Heart right ventricle (tissue), 16 donors: ENCODE measurements around the gene STX18. TPM values are rescaled to one million over a fixed set of nuclear protein-coding genes. Genes with fewer than 3 reads are reported as not detected.

Source experiments
- ATAC-seq, 8 donors: fragments of 200-7000 bp; cut with Tn5 transposase; one replicate each; pipeline ENCODE4 v1.9.1; 2020; ENCODE audit warnings: mild to moderate bottlenecking in 8 of 8, moderate library complexity in 8 of 8, moderate number of reproducible peaks in 1 of 8
- DNase-seq, 2 donors: peaks; one replicate each; pipeline ENCODE4 v3.0.0-alpha.2; 2020
- H3K27ac ChIP-seq, 10 donors: fragments of 200-600 bp; sonication (generic) in 2 of 10; one replicate each; pipeline versions ENCODE4 v1.5.0 to v1.8.0; 2020 to 2022; ENCODE audit warnings: mild to moderate bottlenecking in 3 of 10
- H3K27me3 ChIP-seq, 7 donors: fragments of 200-600 bp; one replicate each; pipeline ENCODE4 v1.8.0; 2021 to 2022; ENCODE audit warnings: mild to moderate bottlenecking in 2 of 7
- H3K36me3 ChIP-seq, 9 donors: fragments of 200-600 bp; sonication (generic) in 1 of 9; one replicate each; pipeline versions ENCODE4 v1.5.0 to v1.8.0; 2020 to 2022; ENCODE audit warnings: mild to moderate bottlenecking in 2 of 9
- H3K4me1 ChIP-seq, 9 donors: fragments of 200-600 bp; sonication (generic) in 1 of 9; one replicate each; pipeline versions ENCODE4 v1.5.0 to v1.8.0; 2020 to 2022; ENCODE audit warnings: mild to moderate bottlenecking in 4 of 9
- H3K4me3 ChIP-seq, 10 donors: fragments of 200-600 bp; sonication (generic) in 2 of 10; one replicate each; pipeline versions ENCODE4 v1.5.0 to v1.8.0; 2020 to 2022; ENCODE audit warnings: mild to moderate bottlenecking in 7 of 10, moderate library complexity in 2 of 10
- H3K9me3 ChIP-seq, 11 donors: fragments of 200-600 bp in 10 of 11; sonication (generic) in 2 of 11; one replicate each; pipeline versions ENCODE4 v1.5.0 to v1.8.0; 2013 to 2022; ENCODE audit warnings: mild to moderate bottlenecking in 2 of 11, control low read depth in 1 of 11, moderate library complexity in 1 of 11
- CTCF ChIP-seq, 9 donors: fragments of 200-600 bp; sonication (generic) in 2 of 9; IDR thresholded peaks; one replicate each; pipeline versions ENCODE4 v1.5.0 to v1.8.0; 2021 to 2022; ENCODE audit warnings: antibody characterized with exemption in 9 of 9, mild to moderate bottlenecking in 5 of 9, moderate library complexity in 1 of 9
- WGBS, 2 donors: extraction: QIAGEN DNeasy Blood & Tissue Kit; methylation state at CpG; one replicate each; pipeline ENCODE4 v1.1.7; 2013; ENCODE audit warnings: inconsistent platforms in 1 of 2; 5-methylcytosine and 5-hydroxymethylcytosine counted together
- intact Hi-C, 10 donors: fragments of 100-400 bp; cut with DNase I; formaldehyde crosslinking; loops; one replicate each; pipeline versions ENCODE4 v1.11.1 to v1.14.2; 2022
- polyA plus RNA-seq, 2 donors: library from polyadenylated mRNA; stranded (reverse); fragments of 200-250 nt; gene quantifications; one replicate each; pipeline ENCODE4 v1.2.3, GENCODE V29; 2013
- total RNA-seq, 10 donors: library from RNA; stranded (reverse); fragmentation: NEBNext Ultra II Directional in 3 of 10; extraction: Animal tissue kit (Norgen Biotek cat#: 25700) in 3 of 10; gene quantifications; one replicate each; pipeline versions ENCODE4 v1.2.1 to v1.2.4, GENCODE V29; 2021 to 2023
- donor health status: Arrhythmogenic right ventricular cardiomyopathy.
- donor health status: ischemic (EF 13 %, LVEDD 7.1; RV severe dilation, severe dysfunction).
- donor health status: healthy with polysubstance abuse.
- donor health status: DM: no; HTN: yes; CAD: no.
- donor health status: DM: no; HTN: no; CAD: no.
- donor health status: ischemic (EF 25% LVEDD 6.9; RV normal size, moderate dysfunction).
- donor health status: ischemic (EF 25% LVEDD 5.7; RV mildly dilated, moderate dysfunction).
- donor health status: healthy.
- donor health status: DM: yes; HTN: yes; CAD: no.
- donor health status: Ischemic cardiomyopathy.
- donor health status: ischemic (EF 35%, LVEDD 5.7; RV mildly dilated, moderate dysfunction).
- donor health status: nonischemic (EF 11% LVEDD 7.7; RV severe dilation, severe dysfunction).
- donor health status: DM: yes; HTN: yes; CAD: no.
- donor health status: PGD.
- donor health status: ischemic (EF 29% LVEDD 5.4; RV normal size, mild dysfunction).
- donor health status: nonischemic (EF 23%, LVEDD 6.1; RV moderate dilation, normal function).

The STX18 gene
- total and polyA plus RNA-seq, 12 donors = 13.5 to 24.5 (median 18.2) TPM

GRCh38 chr4:4457803-4458553 lies 83.9 kb downstream of the STX18 start:
- H3K36me3 ChIP-seq = peaks cover 0 to 78% (median 48%) of the 10 kb centered on the region in 9 donors
- ATAC-seq (no peak), DNase-seq (no peak)
- 72 to 84% methylated on average over 5 of the region's 5 CpGs for WGBS, 2 donors
- H3K27ac ChIP-seq = no peak overlapping the region
- intact Hi-C loops = no loop called here
- TF ChIP-seq CTCF (IDR thresholded peaks at IDR 0.05) = no peak
- no peak overlapping the region for H3K4me3 ChIP-seq
- H3K9me3 ChIP-seq = peaks cover 0 to 1% (median 0%) of the 10 kb centered on the region in 11 donors
- H3K27me3 ChIP-seq = no peaks in the 10 kb centered on the region
- H3K4me1 ChIP-seq = no peaks in the 10 kb centered on the region

GRCh38 chr4:4456816-4457578 lies 84.9 kb downstream of the STX18 start:
- TF ChIP-seq CTCF (IDR thresholded peaks at IDR 0.05) = no peak
- intact Hi-C loops = no loop called here
- Histone ChIP-seq H3K4me3 (no peak overlapping the region), H3K36me3 (peaks cover 0 to 85% (median 57%) of the 10 kb centered on the region in 9 donors), H3K4me1 (no peaks in the 10 kb centered on the region), H3K27ac (no peak overlapping the region), H3K27me3 (no peaks in the 10 kb centered on the region), H3K9me3 (peaks cover 0 to 10% (median 0%) of the 10 kb centered on the region in 11 donors)
- ATAC-seq (no peak), DNase-seq (no peak)
- 98% methylated on average over 8 of the region's 8 CpGs for WGBS, 2 donors

- H3K36me3 ChIP-seq = peaks cover 0 to 88% (median 63%) of the 10 kb centered on the region in 9 donors
- no peak overlapping the region for H3K27ac ChIP-seq
- H3K4me1 ChIP-seq = no peaks in the 10 kb centered on the region
- H3K9me3 ChIP-seq = peaks cover 0 to 11% (median 0%) of the 10 kb centered on the region in 11 donors
- ATAC-seq (no peak), DNase-seq (no peak)
- H3K4me3 ChIP-seq = no peak overlapping the region
- no peak for TF ChIP-seq CTCF (IDR thresholded peaks at IDR 0.05)
- intact Hi-C loops = no loop called here
- no peaks in the 10 kb centered on the region for H3K27me3 ChIP-seq
- WGBS, 2 donors = 90 to 92% methylated on average over 7 of the region's 7 CpGs
These were observed 85.5 kb downstream of the STX18 start for GRCh38 chr4:4456351-4456750.

- intact Hi-C loops = no loop called here
- H3K9me3 ChIP-seq = peaks cover 0 to 11% (median 0%) of the 10 kb centered on the region in 11 donors
- no peak overlapping the region for H3K4me3 ChIP-seq
- WGBS, 2 donors = 91% methylated on average over 5 of the region's 5 CpGs
- no peaks in the 10 kb centered on the region for H3K27me3 ChIP-seq
- DNase-seq = no peak
- H3K4me1 ChIP-seq = no peaks in the 10 kb centered on the region
- no peak for TF ChIP-seq CTCF (IDR thresholded peaks at IDR 0.05)
- H3K27ac ChIP-seq = no peak overlapping the region
- no peak for ATAC-seq
- peaks cover 0 to 91% (median 63%) of the 10 kb centered on the region in 9 donors for H3K36me3 ChIP-seq
These were observed 86.5 kb downstream of the STX18 start for GRCh38 chr4:4455210-4455865.
